H9 (cell line): ENCODE data around the gene RSU1. TPM values are rescaled to one million over a fixed set of nuclear protein-coding genes. Genes with fewer than 3 reads are reported as not detected.

ENCODE experiments used
- DNase-seq: peaks from one replicate; pipeline ENCODE4 v3.0.0-alpha.2; 2017
- H2AFZ ChIP-seq: one replicate; pipeline ENCODE4 v1.6.1; 2013; ENCODE audit warnings: mild to moderate bottlenecking, low read length, control low read depth, moderate library complexity
- H2AK5ac ChIP-seq: 2 replicates; pipeline ENCODE4 v1.6.1; 2013; ENCODE audit warnings: low read length, control low read depth, mixed read lengths; ENCODE audit not compliant: insufficient read length
- H2BK120ac ChIP-seq: one replicate; pipeline ENCODE4 v1.6.1; 2013; ENCODE audit warnings: low read depth, mild to moderate bottlenecking, low read length, control low read depth, inconsistent platforms; ENCODE audit not compliant: poor library complexity, severe bottlenecking
- H2BK12ac ChIP-seq: 2 replicates; pipeline ENCODE4 v1.6.1; 2013; ENCODE audit warnings: low read length, control low read depth, mixed read lengths, low read depth; ENCODE audit not compliant: insufficient read length
- H2BK15ac ChIP-seq: 2 replicates; pipeline ENCODE4 v1.6.1; 2013; ENCODE audit warnings: low read depth, low read length, control low read depth
- H2BK20ac ChIP-seq: one replicate; pipeline ENCODE4 v1.6.1; 2013; ENCODE audit warnings: low read depth, mild to moderate bottlenecking, low read length, control low read depth, inconsistent platforms; ENCODE audit not compliant: poor library complexity, severe bottlenecking
- H2BK5ac ChIP-seq: 2 replicates; pipeline ENCODE4 v1.6.1; 2013; ENCODE audit warnings: low read length, control low read depth, mixed read lengths; ENCODE audit not compliant: insufficient read length
- H3K14ac ChIP-seq: 2 replicates; pipeline ENCODE4 v1.6.1; 2013; ENCODE audit warnings: low read length, control low read depth; ENCODE audit not compliant: insufficient read depth
- H3K18ac ChIP-seq: 2 replicates; pipeline ENCODE4 v1.6.1; 2013; ENCODE audit warnings: low read depth, mild to moderate bottlenecking, mixed read lengths, low read length, control low read depth; ENCODE audit not compliant: insufficient read length
- H3K23ac ChIP-seq: 2 replicates; pipeline ENCODE4 v1.6.1; 2013; ENCODE audit warnings: low read length, control low read depth, mixed read lengths, low read depth; ENCODE audit not compliant: insufficient read length
- H3K23me2 ChIP-seq: 2 replicates; pipeline ENCODE4 v1.6.1; 2013; ENCODE audit warnings: low read depth, mild to moderate bottlenecking, mixed read lengths, low read length, control low read depth; ENCODE audit not compliant: insufficient read length, poor library complexity, severe bottlenecking
- H3K27ac ChIP-seq: 2 replicates; pipeline ENCODE4 v1.5.1; 2013; ENCODE audit warnings: low read length, control low read depth, mixed read lengths, low read depth; ENCODE audit not compliant: insufficient read length
- H3K27me3 ChIP-seq: 2 replicates; pipeline ENCODE4 v1.6.1; 2013; ENCODE audit warnings: low read length, control low read depth, inconsistent platforms; ENCODE audit not compliant: insufficient read depth
- H3K4ac ChIP-seq: 2 replicates; pipeline ENCODE4 v1.6.1; 2013; ENCODE audit warnings: low read depth, mild to moderate bottlenecking, control low read depth, inconsistent platforms, low read length, moderate library complexity
- H3K4me1 ChIP-seq: 2 replicates; pipeline ENCODE4 v1.6.1; 2013; ENCODE audit warnings: low read length, control low read depth, inconsistent platforms; ENCODE audit not compliant: insufficient read depth
- H3K4me2 ChIP-seq: 2 replicates; pipeline ENCODE4 v1.6.1; 2013; ENCODE audit warnings: low read length, control low read depth, mixed read lengths; ENCODE audit not compliant: insufficient read length, insufficient read depth
- H3K56ac ChIP-seq: 2 replicates; pipeline ENCODE4 v1.6.1; 2013; ENCODE audit warnings: low read depth, mild to moderate bottlenecking, mixed read lengths, low read length, control low read depth; ENCODE audit not compliant: insufficient read length
- H3K79me1 ChIP-seq: 2 replicates; pipeline ENCODE4 v1.6.1; 2013; ENCODE audit warnings: low read depth, mild to moderate bottlenecking, moderate library complexity, low read length, control low read depth, inconsistent platforms; ENCODE audit not compliant: insufficient read depth, poor library complexity, severe bottlenecking
- H3K79me2 ChIP-seq: 2 replicates; pipeline ENCODE4 v1.6.1; 2013; ENCODE audit warnings: low read length, control low read depth, inconsistent platforms; ENCODE audit not compliant: insufficient read depth
- H3K9ac ChIP-seq: 2 replicates; pipeline ENCODE4 v1.6.1; 2013; ENCODE audit warnings: low read length, control low read depth, mixed read lengths; ENCODE audit not compliant: insufficient read length; ENCODE audit errors: extremely low read depth
- H3K9me3 ChIP-seq: one replicate; pipeline ENCODE4 v1.6.1; 2013; ENCODE audit warnings: low read depth, low read length, inconsistent platforms; ENCODE audit not compliant: control insufficient read depth
- H3T11ph ChIP-seq: one replicate; pipeline ENCODE4 v1.6.1; 2013; ENCODE audit warnings: mild to moderate bottlenecking, low read length, control low read depth, inconsistent platforms
- H4K20me1 ChIP-seq: one replicate; pipeline ENCODE4 v1.6.1; 2013; ENCODE audit not compliant: control insufficient read depth, insufficient read length, insufficient read depth
- H4K5ac ChIP-seq: 2 replicates; pipeline ENCODE4 v1.6.1; 2013; ENCODE audit warnings: low read depth, mild to moderate bottlenecking, mixed read lengths, low read length, control low read depth; ENCODE audit not compliant: insufficient read length
- H4K8ac ChIP-seq: replicated peaks from 2 replicates; pipeline ENCODE4 v1.6.1; 2013; ENCODE audit warnings: low read length, control low read depth, mixed read lengths, low read depth; ENCODE audit not compliant: insufficient read length
- H4K91ac ChIP-seq: 2 replicates; pipeline ENCODE4 v1.6.1; 2013; ENCODE audit warnings: low read depth, mild to moderate bottlenecking, moderate library complexity, mixed read lengths, low read length, control low read depth; ENCODE audit not compliant: insufficient read length
- H3K27ac Mint-ChIP-seq, 3 experiments: 2 replicates in 2 of 3; 3 replicates in 1 of 3; pipeline ENCODE4 v1.8.0; 2020 to 2021; ENCODE audit warnings: mixed read lengths in 3 of 3, mild to moderate bottlenecking in 1 of 3, moderate library complexity in 1 of 3
- H3K27me3 Mint-ChIP-seq: 2 replicates; pipeline ENCODE4 v1.8.0; 2021; ENCODE audit warnings: low read depth, mild to moderate bottlenecking, moderate library complexity, mixed read lengths
- H3K36me3 Mint-ChIP-seq, 3 experiments: 2 replicates in 2 of 3; 3 replicates in 1 of 3; pipeline ENCODE4 v1.8.0; 2020 to 2021; ENCODE audit warnings: low read depth in 3 of 3, mixed read lengths in 3 of 3; ENCODE audit not compliant: insufficient read depth in 1 of 3
- H3K4me1 Mint-ChIP-seq, 2 experiments: 2 replicates each; pipeline ENCODE4 v1.8.0; 2020; ENCODE audit warnings: mixed read lengths in 2 of 2
- H3K4me3 Mint-ChIP-seq, 2 experiments: 2 replicates in 1 of 2; 3 replicates in 1 of 2; pipeline ENCODE4 v1.8.0; 2020 to 2021; ENCODE audit warnings: mild to moderate bottlenecking in 2 of 2, mixed read lengths in 2 of 2, moderate library complexity in 1 of 2
- H3K9me3 Mint-ChIP-seq, 2 experiments: 2 replicates in 1 of 2; 3 replicates in 1 of 2; pipeline ENCODE4 v1.8.0; 2020; ENCODE audit warnings: mild to moderate bottlenecking in 2 of 2, mixed read lengths in 2 of 2, moderate library complexity in 1 of 2
- WGBS: extraction: QIAGEN DNeasy Blood & Tissue Kit; methylation state at CpG from one replicate; pipeline ENCODE4 v1.1.7; 2013; ENCODE audit warnings: missing lambda C conversion rate, low lambda C conversion rate, mixed read lengths; ENCODE audit not compliant: insufficient read length; ENCODE audit errors: extremely low coverage; 5-methylcytosine and 5-hydroxymethylcytosine counted together
- total RNA-seq: library from RNA; stranded (reverse); gene quantifications from 2 replicates; pipeline ENCODE4 v1.2.1, GENCODE V29; 2021
- TF ChIP-seq, protein P1 (sequence below): fragments of 200-600 bp; sonication (generic); conservative IDR thresholded peaks from 3 replicates; pipeline ENCODE4 v1.8.0; 2021; ENCODE audit warnings: antibody characterized with exemption, mild to moderate bottlenecking

RSU1 gene
- total RNA-seq, 1 experiment from 2014 or later, result 59.4 TPM

- Histone ChIP-seq H2BK120ac (no peak overlapping the region), H2BK12ac (no peak overlapping the region), H2BK15ac (no peak overlapping the region), H4K91ac (no peak overlapping the region), H4K8ac (no peak overlapping the region), H3K9me3 (no peaks in the 10 kb centered on the region), H3K56ac (no peak overlapping the region), H2BK20ac (no peak overlapping the region), H3K79me2 (no peaks in the 10 kb centered on the region), H3K4ac (no peak overlapping the region), H3K4me1 (no peaks in the 10 kb centered on the region; the same call in 1 of the 2 replicates), H3K9ac (no peak overlapping the region), H3K4me2 (no peak overlapping the region), H3K23me2 (no peaks in the 10 kb centered on the region), H3K14ac (no peak overlapping the region), H3K27me3 (no peaks in the 10 kb centered on the region), H3K27ac (no peak overlapping the region), H2AFZ (no peak overlapping the region), H2AK5ac (no peak overlapping the region), H3K23ac (no peak overlapping the region), H3K79me1 (no peaks in the 10 kb centered on the region), H4K5ac (no peak overlapping the region), H2BK5ac (no peak overlapping the region), H4K20me1 (no peaks in the 10 kb centered on the region), H3T11ph (no peak overlapping the region), H3K18ac (no peak overlapping the region)
- TF ChIP-seq, protein P1, sequence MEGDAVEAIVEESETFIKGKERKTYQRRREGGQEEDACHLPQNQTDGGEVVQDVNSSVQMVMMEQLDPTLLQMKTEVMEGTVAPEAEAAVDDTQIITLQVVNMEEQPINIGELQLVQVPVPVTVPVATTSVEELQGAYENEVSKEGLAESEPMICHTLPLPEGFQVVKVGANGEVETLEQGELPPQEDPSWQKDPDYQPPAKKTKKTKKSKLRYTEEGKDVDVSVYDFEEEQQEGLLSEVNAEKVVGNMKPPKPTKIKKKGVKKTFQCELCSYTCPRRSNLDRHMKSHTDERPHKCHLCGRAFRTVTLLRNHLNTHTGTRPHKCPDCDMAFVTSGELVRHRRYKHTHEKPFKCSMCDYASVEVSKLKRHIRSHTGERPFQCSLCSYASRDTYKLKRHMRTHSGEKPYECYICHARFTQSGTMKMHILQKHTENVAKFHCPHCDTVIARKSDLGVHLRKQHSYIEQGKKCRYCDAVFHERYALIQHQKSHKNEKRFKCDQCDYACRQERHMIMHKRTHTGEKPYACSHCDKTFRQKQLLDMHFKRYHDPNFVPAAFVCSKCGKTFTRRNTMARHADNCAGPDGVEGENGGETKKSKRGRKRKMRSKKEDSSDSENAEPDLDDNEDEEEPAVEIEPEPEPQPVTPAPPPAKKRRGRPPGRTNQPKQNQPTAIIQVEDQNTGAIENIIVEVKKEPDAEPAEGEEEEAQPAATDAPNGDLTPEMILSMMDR, result no peak
- no CpG with 5 or more reads among the region's 3 CpGs for WGBS
- Mint-ChIP-seq H3K27ac (no peak overlapping the region), H3K27me3 (no peaks in the 10 kb centered on the region), H3K36me3 (peaks cover 4 to 22% (median 6%) of the 10 kb centered on the region in 3 experiments; a peak in 6 of 7 replicates), H3K9me3 (no peaks in the 10 kb centered on the region), H3K4me1 (peaks cover 0 to 4% of the 10 kb centered on the region in 2 experiments; a peak in 1 of 4 replicates), H3K4me3 (no peak overlapping the region)
- DNase-seq, result no peak
Observed at GRCh38 chr10:16750461-16750860, 66.8 kb downstream of the RSU1 start.
